K562 (cell line): Measurements from ENCODE around the gene TPCN1. TPM values are rescaled to one million over a fixed set of nuclear protein-coding genes. Genes with fewer than 3 reads are reported as not detected.

ENCODE experiments used
- CHD1 ChIP-seq: fragments of 200-600 bp; sonication (generic); IDR thresholded peaks from one replicate; pipeline ENCODE4 v1.6.1; 2012; ENCODE audit warnings: mild to moderate bottlenecking, moderate library complexity, low read length, inconsistent platforms
- DIDO1 ChIP-seq: fragments of 450-650 bp; IDR thresholded peaks from 2 replicates; pipeline ENCODE4 v1.6.1; 2016; ENCODE audit warnings: low read depth, missing biosample characterization, missing genetic modification characterization
- FOSL1 ChIP-seq: fragments of 200-800 bp; sonication (Bioruptor generic); conservative IDR thresholded peaks from 2 replicates; pipeline ENCODE4 v1.6.1; 2016; ENCODE audit warnings: missing genetic modification characterization, missing compliant biosample characterization
- HDAC3 ChIP-seq: fragments of 450-650 bp; IDR thresholded peaks from 2 replicates; pipeline ENCODE4 v1.6.1; 2018; ENCODE audit warnings: borderline replicate concordance, mild to moderate bottlenecking, moderate library complexity; ENCODE audit not compliant: partially characterized antibody
- KDM2B ChIP-seq: fragments of 250-450 bp; sonication (Bioruptor Pico); IDR thresholded peaks from 2 replicates; pipeline ENCODE4 v1.8.0; 2021; ENCODE audit warnings: mild to moderate bottlenecking, moderate library complexity
- NFXL1 ChIP-seq: fragments of 450-650 bp; formaldehyde crosslinking; IDR thresholded peaks from 2 replicates; pipeline ENCODE4 v1.4.0; 2021; ENCODE audit warnings: mild to moderate bottlenecking
- SAFB ChIP-seq: fragments of 200-400 bp; formaldehyde crosslinking; IDR thresholded peaks from 2 replicates; pipeline ENCODE4 v1.6.1; 2017; ENCODE audit warnings: low read depth, low read length, borderline replicate concordance
- U2AF1 ChIP-seq: fragments of 200-400 bp; formaldehyde crosslinking; optimal IDR thresholded peaks from 2 replicates; pipeline ENCODE3; 2017; ENCODE audit warnings: mild to moderate bottlenecking, low read depth, low read length, moderate library complexity
- ZBTB1 ChIP-seq: sonication (generic); formaldehyde crosslinking; IDR thresholded peaks from 2 replicates; pipeline ENCODE4 v1.8.1; 2023; ENCODE audit warnings: missing genetic modification reagents, low read depth, mild to moderate bottlenecking, borderline replicate concordance
- ZC3H8 ChIP-seq: fragments of 450-650 bp; IDR thresholded peaks from 2 replicates; pipeline ENCODE4 v1.6.1; 2017
- ZNF140 ChIP-seq: fragments of 250-450 bp; sonication (Bioruptor Pico); IDR thresholded peaks from 2 replicates; pipeline ENCODE4 v1.8.0; 2021; ENCODE audit warnings: moderate library complexity, mild to moderate bottlenecking, inconsistent platforms
- ZNF316 ChIP-seq: fragments of 450-650 bp; IDR thresholded peaks from 2 replicates; pipeline ENCODE4 v1.6.1; 2016
- ZNF717 ChIP-seq: fragments of 250-450 bp; sonication (Bioruptor Pico); IDR thresholded peaks from 2 replicates; pipeline ENCODE4 v1.5.0; 2021
- polyA plus RNA-seq, 8 experiments: library from polyadenylated mRNA; depleted of rRNA in 4 of 8; stranded (reverse) in 5 of 8; unstranded in 3 of 8; fragments of >200 nt; fragmentation: Nextera tagmentation in 2 of 8; fragmentation: Illumina TruSeq in 1 of 8; extraction: Ambion mirVana in 2 of 8; extraction: Trizol in 1 of 8; gene quantifications; 2 replicates each; pipeline versions ENCODE4 v1.2.1 to v1.2.3, GENCODE V29; 2011 to 2014; ENCODE audit warnings: inconsistent platforms in 1 of 8, missing spikeins in 1 of 8
- total RNA-seq, 7 experiments: library from RNA; depleted of rRNA in 6 of 7; stranded (reverse); fragments of >200 nt in 6 of 7; fragmentation: Illumina TruSeq in 2 of 7; extraction: Trizol in 2 of 7; gene quantifications; 2 replicates each; pipeline versions ENCODE4 v1.2.1 to v1.2.3, GENCODE V29; 2011 to 2021; ENCODE audit warnings: low replicate concordance in 1 of 7
- TF ChIP-seq, protein P1 (sequence below): fragments of 250-450 bp; sonication (Bioruptor Pico); IDR thresholded peaks from 2 replicates; pipeline ENCODE4 v1.8.0; 2022; ENCODE audit warnings: moderate library complexity, mild to moderate bottlenecking, inconsistent platforms
- TF ChIP-seq, protein P2 (sequence below): fragments of 450-650 bp; IDR thresholded peaks from 2 replicates; pipeline ENCODE4 v1.6.1; 2016; ENCODE audit warnings: low read depth, mild to moderate bottlenecking, moderate library complexity
- TF ChIP-seq, protein P3 (sequence below): fragments of 200-800 bp; sonication (Bioruptor generic); IDR thresholded peaks from 2 replicates; pipeline ENCODE4 v1.6.1; 2016; ENCODE audit warnings: missing genetic modification characterization, missing compliant biosample characterization
- TF ChIP-seq, protein P4 (sequence below): sonication (generic); formaldehyde crosslinking; IDR thresholded peaks from 2 replicates; pipeline ENCODE4 v1.8.0; 2022; ENCODE audit warnings: mild to moderate bottlenecking, missing genetic modification reagents
- TF ChIP-seq, protein P5 (sequence below): IDR thresholded peaks from 2 replicates; pipeline ENCODE4 v1.6.1; 2011; ENCODE audit not compliant: insufficient read length; ENCODE audit errors: extremely low read depth
- TF ChIP-seq, protein P6 (sequence below), 2 experiments: fragments of 450-650 bp in 1 of 2; sonication (generic) in 1 of 2; formaldehyde crosslinking in 1 of 2; IDR thresholded peaks in 1 of 2; conservative IDR thresholded peaks in 1 of 2; 2 replicates each; pipeline versions ENCODE4 v1.6.1 to v1.8.1; 2016 to 2023; ENCODE audit warnings: mild to moderate bottlenecking in 2 of 2, moderate library complexity in 2 of 2, inconsistent platforms in 1 of 2, missing genetic modification reagents in 1 of 2

TPCN1 gene
- total and polyA plus RNA-seq, 9 of the 15 experiments (the other 6 are each of a cell fraction or from before 2014, with no cell fraction given) = 0.80 to 23.8 (median 7.4) TPM

DNA sequence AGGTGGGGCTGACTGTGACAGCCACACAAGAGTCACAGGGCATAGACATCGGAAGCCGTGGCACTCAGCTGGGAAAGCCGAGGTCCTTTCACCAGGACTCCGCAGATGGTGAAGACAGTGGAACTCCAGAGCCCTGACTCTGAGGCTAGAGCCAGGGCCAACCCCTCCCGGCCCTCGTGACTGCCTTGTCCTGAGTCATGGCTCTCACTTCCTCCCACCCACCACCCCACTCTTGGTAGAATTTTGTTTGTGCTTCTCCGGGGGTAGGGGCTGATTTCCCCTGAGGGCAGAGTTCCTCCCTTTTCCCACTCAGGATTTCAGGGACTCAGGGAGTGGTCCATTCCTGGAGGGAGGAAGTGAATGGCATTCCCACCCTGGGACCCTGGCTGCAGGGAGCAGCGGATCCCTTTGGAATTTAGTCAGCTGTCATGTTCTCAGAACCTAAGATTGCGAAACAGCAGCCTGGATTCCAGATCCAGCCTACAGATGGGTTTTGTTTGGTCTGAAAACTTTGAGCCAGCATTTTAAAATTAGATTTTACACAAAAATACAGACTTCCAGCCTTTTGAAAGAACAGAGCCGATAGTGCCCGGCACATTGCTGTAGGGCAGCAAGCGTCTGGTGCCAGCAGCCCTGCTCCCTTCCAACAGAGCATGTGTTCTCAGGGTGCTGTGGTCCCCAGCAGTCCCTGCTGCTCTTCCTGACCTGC is 50.7 kb downstream of the TPCN1 start (continued):
- TF ChIP-seq, protein P1, sequence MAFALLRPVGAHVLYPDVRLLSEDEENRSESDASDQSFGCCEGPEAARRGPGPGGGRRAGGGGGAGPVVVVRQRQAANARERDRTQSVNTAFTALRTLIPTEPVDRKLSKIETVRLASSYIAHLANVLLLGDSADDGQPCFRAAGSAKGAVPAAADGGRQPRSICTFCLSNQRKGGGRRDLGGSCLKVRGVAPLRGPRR (CRISPR knock-in tag) = no peak
- TF ChIP-seq ZBTB1 (no peak), SAFB (no peak), DIDO1 (no peak), FOSL1 (tag) (peak; percentile 71), U2AF1 (no peak), ZNF316 (no peak), ZC3H8 (no peak), CHD1 (no peak), NFXL1 (CRISPR knock-in tag) (no peak), HDAC3 (no peak), KDM2B (CRISPR knock-in tag) (no peak), ZNF717 (no peak), ZNF140 (no peak)
- TF ChIP-seq, protein P2, sequence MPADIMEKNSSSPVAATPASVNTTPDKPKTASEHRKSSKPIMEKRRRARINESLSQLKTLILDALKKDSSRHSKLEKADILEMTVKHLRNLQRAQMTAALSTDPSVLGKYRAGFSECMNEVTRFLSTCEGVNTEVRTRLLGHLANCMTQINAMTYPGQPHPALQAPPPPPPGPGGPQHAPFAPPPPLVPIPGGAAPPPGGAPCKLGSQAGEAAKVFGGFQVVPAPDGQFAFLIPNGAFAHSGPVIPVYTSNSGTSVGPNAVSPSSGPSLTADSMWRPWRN = no peak
- TF ChIP-seq, protein P3, sequence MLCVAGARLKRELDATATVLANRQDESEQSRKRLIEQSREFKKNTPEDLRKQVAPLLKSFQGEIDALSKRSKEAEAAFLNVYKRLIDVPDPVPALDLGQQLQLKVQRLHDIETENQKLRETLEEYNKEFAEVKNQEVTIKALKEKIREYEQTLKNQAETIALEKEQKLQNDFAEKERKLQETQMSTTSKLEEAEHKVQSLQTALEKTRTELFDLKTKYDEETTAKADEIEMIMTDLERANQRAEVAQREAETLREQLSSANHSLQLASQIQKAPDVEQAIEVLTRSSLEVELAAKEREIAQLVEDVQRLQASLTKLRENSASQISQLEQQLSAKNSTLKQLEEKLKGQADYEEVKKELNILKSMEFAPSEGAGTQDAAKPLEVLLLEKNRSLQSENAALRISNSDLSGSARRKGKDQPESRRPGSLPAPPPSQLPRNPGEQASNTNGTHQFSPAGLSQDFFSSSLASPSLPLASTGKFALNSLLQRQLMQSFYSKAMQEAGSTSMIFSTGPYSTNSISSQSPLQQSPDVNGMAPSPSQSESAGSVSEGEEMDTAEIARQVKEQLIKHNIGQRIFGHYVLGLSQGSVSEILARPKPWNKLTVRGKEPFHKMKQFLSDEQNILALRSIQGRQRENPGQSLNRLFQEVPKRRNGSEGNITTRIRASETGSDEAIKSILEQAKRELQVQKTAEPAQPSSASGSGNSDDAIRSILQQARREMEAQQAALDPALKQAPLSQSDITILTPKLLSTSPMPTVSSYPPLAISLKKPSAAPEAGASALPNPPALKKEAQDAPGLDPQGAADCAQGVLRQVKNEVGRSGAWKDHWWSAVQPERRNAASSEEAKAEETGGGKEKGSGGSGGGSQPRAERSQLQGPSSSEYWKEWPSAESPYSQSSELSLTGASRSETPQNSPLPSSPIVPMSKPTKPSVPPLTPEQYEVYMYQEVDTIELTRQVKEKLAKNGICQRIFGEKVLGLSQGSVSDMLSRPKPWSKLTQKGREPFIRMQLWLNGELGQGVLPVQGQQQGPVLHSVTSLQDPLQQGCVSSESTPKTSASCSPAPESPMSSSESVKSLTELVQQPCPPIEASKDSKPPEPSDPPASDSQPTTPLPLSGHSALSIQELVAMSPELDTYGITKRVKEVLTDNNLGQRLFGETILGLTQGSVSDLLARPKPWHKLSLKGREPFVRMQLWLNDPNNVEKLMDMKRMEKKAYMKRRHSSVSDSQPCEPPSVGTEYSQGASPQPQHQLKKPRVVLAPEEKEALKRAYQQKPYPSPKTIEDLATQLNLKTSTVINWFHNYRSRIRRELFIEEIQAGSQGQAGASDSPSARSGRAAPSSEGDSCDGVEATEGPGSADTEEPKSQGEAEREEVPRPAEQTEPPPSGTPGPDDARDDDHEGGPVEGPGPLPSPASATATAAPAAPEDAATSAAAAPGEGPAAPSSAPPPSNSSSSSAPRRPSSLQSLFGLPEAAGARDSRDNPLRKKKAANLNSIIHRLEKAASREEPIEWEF (CRISPR knock-in tag) = no peak
- TF ChIP-seq, protein P4, sequence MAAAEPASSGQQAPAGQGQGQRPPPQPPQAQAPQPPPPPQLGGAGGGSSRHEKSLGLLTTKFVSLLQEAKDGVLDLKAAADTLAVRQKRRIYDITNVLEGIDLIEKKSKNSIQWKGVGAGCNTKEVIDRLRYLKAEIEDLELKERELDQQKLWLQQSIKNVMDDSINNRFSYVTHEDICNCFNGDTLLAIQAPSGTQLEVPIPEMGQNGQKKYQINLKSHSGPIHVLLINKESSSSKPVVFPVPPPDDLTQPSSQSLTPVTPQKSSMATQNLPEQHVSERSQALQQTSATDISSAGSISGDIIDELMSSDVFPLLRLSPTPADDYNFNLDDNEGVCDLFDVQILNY (CRISPR knock-in tag) = no peak
- TF ChIP-seq, protein P5, sequence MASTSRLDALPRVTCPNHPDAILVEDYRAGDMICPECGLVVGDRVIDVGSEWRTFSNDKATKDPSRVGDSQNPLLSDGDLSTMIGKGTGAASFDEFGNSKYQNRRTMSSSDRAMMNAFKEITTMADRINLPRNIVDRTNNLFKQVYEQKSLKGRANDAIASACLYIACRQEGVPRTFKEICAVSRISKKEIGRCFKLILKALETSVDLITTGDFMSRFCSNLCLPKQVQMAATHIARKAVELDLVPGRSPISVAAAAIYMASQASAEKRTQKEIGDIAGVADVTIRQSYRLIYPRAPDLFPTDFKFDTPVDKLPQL = no peak
- TF ChIP-seq, protein P6, sequence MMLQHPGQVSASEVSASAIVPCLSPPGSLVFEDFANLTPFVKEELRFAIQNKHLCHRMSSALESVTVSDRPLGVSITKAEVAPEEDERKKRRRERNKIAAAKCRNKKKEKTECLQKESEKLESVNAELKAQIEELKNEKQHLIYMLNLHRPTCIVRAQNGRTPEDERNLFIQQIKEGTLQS (IDR thresholded peaks at IDR 0.05) = peak; percentile 50; the same call in 1 of the 2 replicates
- TF ChIP-seq, protein P6 (CRISPR knock-in tag; conservative IDR thresholded peaks at IDR 0.05) = no peak
